DND-41 (cell line): ENCODE data around the gene HOXC4.

Experiments used
- ATAC-seq: fragments of 200-7000 bp; cut with Tn5 transposase; 3 replicates; pipeline ENCODE4 v1.9.1; 2021; ENCODE audit warnings: low read depth; ENCODE audit not compliant: insufficient read depth
- DNase-seq: peaks from one replicate; pipeline ENCODE4 v3.0.0-alpha.2; 2020
- H2AFZ ChIP-seq: 2 replicates; pipeline ENCODE4 v1.6.0; 2012; ENCODE audit warnings: low read depth, low read length
- H3K27ac ChIP-seq: 2 replicates; pipeline ENCODE4 v1.5.1; 2012; ENCODE audit warnings: low read length, inconsistent platforms
- H3K27me3 ChIP-seq: fragments of 200-600 bp; sonication (generic); 2 replicates; pipeline ENCODE4 v1.6.0; 2012; ENCODE audit warnings: low read length, mild to moderate bottlenecking, inconsistent platforms; ENCODE audit not compliant: insufficient read depth, poor library complexity
- H3K36me3 ChIP-seq: 2 replicates; pipeline ENCODE4 v1.5.1; 2012; ENCODE audit warnings: low read length, inconsistent platforms; ENCODE audit not compliant: insufficient read depth
- H3K4me1 ChIP-seq: 2 replicates; pipeline ENCODE4 v1.5.1; 2012; ENCODE audit warnings: mild to moderate bottlenecking, low read length; ENCODE audit not compliant: insufficient read depth
- H3K4me2 ChIP-seq: 2 replicates; pipeline ENCODE4 v1.6.0; 2012; ENCODE audit warnings: mild to moderate bottlenecking, moderate library complexity, low read length, inconsistent platforms; ENCODE audit not compliant: insufficient read depth
- H3K4me3 ChIP-seq, 2 experiments: fragments of 200-600 bp in 1 of 2; shearing (Covaris generic) in 1 of 2; 2 replicates each; pipeline ENCODE4 v1.5.1; 2012 to 2016; ENCODE audit warnings: inconsistent platforms in 2 of 2, low read length in 2 of 2, mild to moderate bottlenecking in 2 of 2, low read depth in 1 of 2, moderate library complexity in 1 of 2
- H3K79me2 ChIP-seq: 2 replicates; pipeline ENCODE4 v1.6.0; 2012; ENCODE audit warnings: low read length, inconsistent platforms; ENCODE audit not compliant: insufficient read depth
- H3K9ac ChIP-seq: 2 replicates; pipeline ENCODE4 v1.6.0; 2012; ENCODE audit warnings: low read depth, mild to moderate bottlenecking, inconsistent platforms, low read length, moderate library complexity
- H3K9me3 ChIP-seq: 2 replicates; pipeline ENCODE4 v1.5.1; 2012; ENCODE audit warnings: low read length, moderate library complexity, mild to moderate bottlenecking, inconsistent platforms; ENCODE audit not compliant: insufficient read depth, severe bottlenecking
- H4K20me1 ChIP-seq: 2 replicates; pipeline ENCODE4 v1.6.0; 2012; ENCODE audit warnings: low read length; ENCODE audit not compliant: insufficient read depth
- CTCF ChIP-seq: IDR thresholded peaks from 2 replicates; pipeline ENCODE4 v1.5.1; 2012; ENCODE audit warnings: borderline replicate concordance, low read length, moderate library complexity, mild to moderate bottlenecking; ENCODE audit not compliant: poor library complexity, severe bottlenecking; ENCODE audit errors: extremely low read depth
- EZH2 ChIP-seq: IDR thresholded peaks from 3 replicates; pipeline ENCODE4 v1.6.1; 2012; ENCODE audit warnings: borderline replicate concordance, low read depth, mild to moderate bottlenecking, moderate library complexity, low read length, inconsistent platforms; ENCODE audit not compliant: severe bottlenecking

The HOXC4 gene

GRCh38 chr12:54039417-54040147, 14.1 kb upstream of the HOXC4 start:
- TF ChIP-seq EZH2 (no peak), CTCF (no peak)
- peaks cover 9% of the 10 kb centered on the region for H3K4me1 ChIP-seq
- no peak overlapping the region for H2AFZ ChIP-seq
- no peaks in the 10 kb centered on the region for H4K20me1 ChIP-seq
- no peak overlapping the region for H3K4me3 ChIP-seq
- H3K27me3 ChIP-seq = peaks cover 43% of the 10 kb centered on the region
- no peak for ATAC-seq
- no peak for DNase-seq
- no peak overlapping the region for H3K9ac ChIP-seq
- no peaks in the 10 kb centered on the region for H3K9me3 ChIP-seq
- no peaks in the 10 kb centered on the region for H3K36me3 ChIP-seq
- no peaks in the 10 kb centered on the region for H3K79me2 ChIP-seq
- no peak overlapping the region for H3K4me2 ChIP-seq
- no peak overlapping the region for H3K27ac ChIP-seq

- DNase-seq = no peak
- H3K4me3 ChIP-seq = no peak overlapping the region
- no peak overlapping the region for H2AFZ ChIP-seq
Measured at GRCh38 chr12:54040148-54040494, 13.5 kb upstream of the HOXC4 start.

GRCh38 chr12:54040648-54041047, 13.0 kb upstream of the HOXC4 start:
- Histone ChIP-seq H4K20me1 (no peaks in the 10 kb centered on the region), H3K4me2 (no peak overlapping the region), H3K36me3 (no peaks in the 10 kb centered on the region), H3K27me3 (peaks cover 45% of the 10 kb centered on the region), H3K4me3 (no peak overlapping the region), H3K9me3 (no peaks in the 10 kb centered on the region), H3K4me1 (peaks cover 9% of the 10 kb centered on the region), H3K79me2 (no peaks in the 10 kb centered on the region), H2AFZ (no peak overlapping the region), H3K27ac (no peak overlapping the region), H3K9ac (no peak overlapping the region)
- DNase-seq = no peak
- TF ChIP-seq CTCF (no peak), EZH2 (no peak)
- no peak for ATAC-seq

More at GRCh38 chr12:54040148-54040494, 13.5 kb upstream of the HOXC4 start:
- no peak for ATAC-seq
- no peaks in the 10 kb centered on the region for H3K9me3 ChIP-seq
- H3K4me2 ChIP-seq = no peak overlapping the region
- H3K36me3 ChIP-seq = no peaks in the 10 kb centered on the region
- H3K4me1 ChIP-seq = peaks cover 9% of the 10 kb centered on the region
- TF ChIP-seq CTCF = no peak
- TF ChIP-seq EZH2 = no peak
- no peaks in the 10 kb centered on the region for H4K20me1 ChIP-seq
- H3K79me2 ChIP-seq = no peaks in the 10 kb centered on the region
- peaks cover 45% of the 10 kb centered on the region for H3K27me3 ChIP-seq
- no peak overlapping the region for H3K9ac ChIP-seq
- H3K27ac ChIP-seq = no peak overlapping the region
